OCI-LY7 (cell line): ENCODE measurements around the gene SAYSD1.

ENCODE experiments used
- CTCF ChIP-seq: fragments of 200-600 bp; sonication (generic); conservative IDR thresholded peaks from 2 replicates; pipeline ENCODE4 v1.5.1; 2014; ENCODE audit warnings: mild to moderate bottlenecking, antibody characterized with exemption, low read length, moderate library complexity, mixed read lengths
- EZH2phosphoT487 ChIP-seq: fragments of 200-600 bp; sonication (generic); IDR thresholded peaks from 2 replicates; pipeline ENCODE4 v1.6.1; 2018; ENCODE audit warnings: low read depth, borderline replicate concordance, mild to moderate bottlenecking, mixed run types, antibody characterized with exemption, low read length, moderate library complexity, mixed read lengths

GRCh38 chr6:39079197-39080125, 35.5 kb downstream of the SAYSD1 start:
- TF ChIP-seq CTCF (no peak), EZH2phosphoT487 (no peak)
